Ovary (tissue), 9 donors: Measurements from ENCODE around the gene ATP6V1C2. TPM values are rescaled to one million over a fixed set of nuclear protein-coding genes. Genes with fewer than 3 reads are reported as not detected.
"Not testable (repeated sequence)": the region's sequence is repeated elsewhere in the genome, so short reads cannot be mapped to it uniquely, and the experiment has no call there.

Experiments
- DNase-seq, 5 donors: peaks; one replicate each; pipeline ENCODE4 v3.0.0-alpha.2; 2019 to 2020
- H3K27ac ChIP-seq, 2 donors: fragments of 200-600 bp; one replicate each; pipeline versions ENCODE4 v1.5.1 to v1.8.0; 2019 to 2022
- H3K27me3 ChIP-seq: fragments of 200-600 bp; one replicate; pipeline ENCODE4 v1.8.0; 2022
- H3K36me3 ChIP-seq: fragments of 200-600 bp; sonication (generic); one replicate; pipeline ENCODE4 v1.5.1; 2019
- H3K4me1 ChIP-seq: one replicate; pipeline ENCODE4 v1.8.1; 2013; ENCODE audit warnings: mild to moderate bottlenecking, moderate library complexity; ENCODE audit not compliant: insufficient read depth
- H3K4me3 ChIP-seq: fragments of 200-600 bp; sonication (generic); one replicate; pipeline ENCODE4 v1.5.1; 2017
- H3K9me3 ChIP-seq, 2 donors: fragments of 200-600 bp in 1 of 2; sonication (generic) in 1 of 2; one replicate each; pipeline versions ENCODE4 v1.5.1 to v1.8.1; 2013 to 2019; ENCODE audit warnings: mild to moderate bottlenecking in 1 of 2, moderate library complexity in 1 of 2
- EP300 ChIP-seq: sonication (generic); formaldehyde crosslinking; IDR thresholded peaks from one replicate; pipeline ENCODE4 v1.6.1; 2017; ENCODE audit warnings: antibody characterized with exemption
- POLR2A ChIP-seq: fragments of 450-650 bp; IDR thresholded peaks from one replicate; pipeline ENCODE4 v1.6.1; 2017; ENCODE audit warnings: antibody characterized with exemption, mild to moderate bottlenecking, moderate library complexity
- WGBS, 3 donors: extraction: QIAGEN DNeasy Blood & Tissue Kit in 1 of 3; methylation state at CpG; one replicate each; pipeline versions ENCODE4 v1.1.5 to v1.1.7; 2013 to 2017; 5-methylcytosine and 5-hydroxymethylcytosine counted together
- intact Hi-C, 4 donors: fragments of 100-400 bp; cut with DNase I; formaldehyde crosslinking; loops; one replicate each; pipeline versions ENCODE4 v1.11.0 to v1.15.1; 2022 to 2023
- polyA plus RNA-seq, 2 donors: library from polyadenylated mRNA; stranded (reverse); fragments of 200-250 nt in 1 of 2; fragments of 350-450 nt in 1 of 2; fragmentation: Illumina TruSeq in 1 of 2; extraction: RNeasy Lipid Tissue Mini Kit (QIAGEN cat#74804) in 1 of 2; gene quantifications; one replicate each; pipeline ENCODE4 v1.2.3, GENCODE V29; 2013 to 2014
- total RNA-seq, 7 donors: library from RNA; depleted of rRNA in 2 of 7; stranded (reverse); fragments of >200 nt in 2 of 7; fragmentation: NEBNext Ultra II Directional in 3 of 7; extraction: Animal tissue kit (Norgen Biotek cat#: 25700) in 3 of 7; gene quantifications; one replicate each; pipeline versions ENCODE4 v1.1.0 to v1.2.4, GENCODE V29; 2016 to 2023
- TF ChIP-seq, protein P1 (sequence below), 3 donors: fragments of 450-650 bp in 2 of 3; fragments of 200-600 bp in 1 of 3; IDR thresholded peaks; one replicate each; pipeline versions ENCODE4 v1.5.1 to v1.8.0; 2016 to 2022; ENCODE audit warnings: antibody characterized with exemption in 3 of 3, mild to moderate bottlenecking in 1 of 3
- donor health status: DM: no; HTN: no; CAD: no; lungs with moderate emphysema.
- donor health status: DM: no; HTN: no; CAD: no.
- donor health status: Bipolar disorder and iron deficiency.
- donor health status: DM: yes; HTN: yes; CAD: no.
- donor health status: DM: no; HTN: no; CAD: no.
- donor health status: DM: yes; HTN: yes; CAD: no.

The ATP6V1C2 gene
- total and polyA plus RNA-seq, 9 donors = 0.17 to 10.8 (median 0.60) TPM; not detected in 2

DNA sequence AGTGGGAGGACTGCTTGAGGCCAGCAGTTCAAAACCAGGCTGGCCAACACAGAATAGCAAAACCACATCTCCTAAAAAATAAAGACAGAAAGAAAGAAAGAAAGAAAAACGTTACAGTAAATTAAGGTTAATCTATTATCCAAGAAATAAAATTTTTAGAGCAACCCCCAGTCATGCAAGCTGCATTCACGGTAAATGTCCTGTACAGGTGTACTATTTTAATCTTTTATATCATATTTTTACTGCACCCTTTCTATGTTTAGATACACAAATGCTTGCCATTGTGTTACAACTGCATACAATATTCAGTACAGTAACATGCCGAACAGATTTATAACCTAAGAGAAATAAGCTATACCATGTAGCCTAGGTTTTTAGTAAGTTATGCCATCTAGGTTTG is 85.1 kb downstream of the ATP6V1C2 start:
- no peaks in the 10 kb centered on the region for H3K27me3 ChIP-seq
- 74 to 83% (median 80%) methylated on average over 3 of the region's 3 CpGs for WGBS, 3 donors
- no peaks in the 10 kb centered on the region for H3K36me3 ChIP-seq
- TF ChIP-seq POLR2A = no peak
- no peak for TF ChIP-seq EP300
- TF ChIP-seq, protein P1, sequence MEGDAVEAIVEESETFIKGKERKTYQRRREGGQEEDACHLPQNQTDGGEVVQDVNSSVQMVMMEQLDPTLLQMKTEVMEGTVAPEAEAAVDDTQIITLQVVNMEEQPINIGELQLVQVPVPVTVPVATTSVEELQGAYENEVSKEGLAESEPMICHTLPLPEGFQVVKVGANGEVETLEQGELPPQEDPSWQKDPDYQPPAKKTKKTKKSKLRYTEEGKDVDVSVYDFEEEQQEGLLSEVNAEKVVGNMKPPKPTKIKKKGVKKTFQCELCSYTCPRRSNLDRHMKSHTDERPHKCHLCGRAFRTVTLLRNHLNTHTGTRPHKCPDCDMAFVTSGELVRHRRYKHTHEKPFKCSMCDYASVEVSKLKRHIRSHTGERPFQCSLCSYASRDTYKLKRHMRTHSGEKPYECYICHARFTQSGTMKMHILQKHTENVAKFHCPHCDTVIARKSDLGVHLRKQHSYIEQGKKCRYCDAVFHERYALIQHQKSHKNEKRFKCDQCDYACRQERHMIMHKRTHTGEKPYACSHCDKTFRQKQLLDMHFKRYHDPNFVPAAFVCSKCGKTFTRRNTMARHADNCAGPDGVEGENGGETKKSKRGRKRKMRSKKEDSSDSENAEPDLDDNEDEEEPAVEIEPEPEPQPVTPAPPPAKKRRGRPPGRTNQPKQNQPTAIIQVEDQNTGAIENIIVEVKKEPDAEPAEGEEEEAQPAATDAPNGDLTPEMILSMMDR (IDR thresholded peaks at IDR 0.05) = no peak
- no peaks in the 10 kb centered on the region for H3K9me3 ChIP-seq
- no peak overlapping the region for H3K27ac ChIP-seq
- DNase-seq = no peak
- intact Hi-C loops = no loop called here
- H3K4me1 ChIP-seq = peaks cover 9% of the 10 kb centered on the region
- no peak overlapping the region for H3K4me3 ChIP-seq

DNA sequence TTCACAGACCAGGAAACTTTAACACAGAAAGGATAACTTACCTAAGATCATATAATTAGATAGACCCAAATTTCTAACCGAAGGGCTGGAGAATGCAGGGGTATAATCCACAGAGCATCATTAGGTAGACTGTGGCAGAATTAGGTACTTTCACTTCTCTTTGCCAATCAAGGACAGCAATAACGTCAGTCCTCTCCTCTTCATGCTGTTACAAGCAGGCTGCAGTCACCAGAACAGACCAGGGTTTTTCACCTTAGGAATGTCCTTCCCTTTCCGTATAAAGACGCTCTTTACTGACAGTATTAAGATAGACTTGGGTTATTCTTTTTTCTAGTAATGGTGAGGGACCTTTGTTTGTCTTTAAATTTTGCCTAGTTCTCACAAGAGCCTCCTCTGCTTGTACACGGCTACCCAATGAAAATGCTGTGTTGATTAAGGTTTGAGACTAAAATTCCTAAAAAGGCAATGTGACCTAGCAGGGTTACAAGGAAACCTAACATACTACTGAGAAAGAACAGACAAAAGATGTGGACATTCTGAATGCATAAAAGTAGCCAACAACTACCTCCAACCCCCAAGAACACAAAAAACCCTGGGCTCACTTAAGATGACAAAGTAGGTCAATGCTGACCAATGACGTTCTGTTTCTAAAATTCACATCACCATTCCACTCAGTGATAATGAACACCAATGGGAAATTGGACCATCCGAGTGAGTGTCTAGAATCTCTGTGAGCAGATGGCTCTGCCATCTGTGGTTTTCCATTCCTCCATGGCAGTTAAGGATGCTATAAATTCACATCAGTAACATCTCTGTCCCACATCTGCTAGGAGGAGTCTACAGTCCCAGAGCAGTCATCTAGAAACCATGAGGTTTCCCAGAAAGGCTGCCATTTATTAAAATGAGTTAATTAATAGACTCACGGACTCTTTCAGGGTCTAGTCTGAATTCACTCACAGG is 89.1 kb downstream of the ATP6V1C2 start:
- H3K27ac ChIP-seq = no peak overlapping the region
- peaks cover 7% of the 10 kb centered on the region for H3K4me1 ChIP-seq
- TF ChIP-seq EP300 (no peak), POLR2A (no peak)
- no peaks in the 10 kb centered on the region for H3K9me3 ChIP-seq
- H3K27me3 ChIP-seq = no peaks in the 10 kb centered on the region
- no peak for DNase-seq
- WGBS, 3 donors = 25 to 39% (median 38%) methylated on average over 8 of the region's 8 CpGs
- intact Hi-C loops = no loop called here
- no peak overlapping the region for H3K4me3 ChIP-seq
- H3K36me3 ChIP-seq = no peaks in the 10 kb centered on the region

DNA sequence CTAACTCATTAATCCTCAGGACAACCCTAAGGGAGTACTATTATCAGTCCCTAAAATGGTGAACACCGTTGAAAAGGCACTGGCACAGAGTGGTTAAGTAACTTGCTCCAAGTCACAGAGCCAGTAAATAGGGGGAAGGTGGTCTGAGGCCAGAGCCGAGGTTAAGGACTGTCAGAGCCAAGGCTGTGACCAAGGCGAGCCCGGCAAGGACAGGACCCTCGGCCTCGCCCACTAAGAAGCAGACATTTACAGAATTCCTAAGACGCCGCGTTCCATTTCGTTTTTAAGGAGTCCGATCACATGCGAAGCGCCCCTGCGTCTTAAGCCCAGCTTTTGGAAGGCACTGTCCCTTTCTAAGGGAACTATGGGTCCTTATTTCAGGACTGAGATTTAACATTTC is 90.1 kb downstream of the ATP6V1C2 start:
- peak overlapping the region; percentile 94 for H3K4me3 ChIP-seq
- intact Hi-C loops = no loop called here
- WGBS, 3 donors = 2 to 5% (median 5%) methylated on average over 14 of the region's 14 CpGs
- peak overlapping the region in 1 of 2 donors; percentile 36 for H3K27ac ChIP-seq
- DNase-seq = no peak
- TF ChIP-seq, protein P1 (IDR thresholded peaks at IDR 0.05) = no peak
- H3K4me1 ChIP-seq = peaks cover 7% of the 10 kb centered on the region
- no peaks in the 10 kb centered on the region for H3K9me3 ChIP-seq
- no peaks in the 10 kb centered on the region for H3K27me3 ChIP-seq
- no peaks in the 10 kb centered on the region for H3K36me3 ChIP-seq

DNA sequence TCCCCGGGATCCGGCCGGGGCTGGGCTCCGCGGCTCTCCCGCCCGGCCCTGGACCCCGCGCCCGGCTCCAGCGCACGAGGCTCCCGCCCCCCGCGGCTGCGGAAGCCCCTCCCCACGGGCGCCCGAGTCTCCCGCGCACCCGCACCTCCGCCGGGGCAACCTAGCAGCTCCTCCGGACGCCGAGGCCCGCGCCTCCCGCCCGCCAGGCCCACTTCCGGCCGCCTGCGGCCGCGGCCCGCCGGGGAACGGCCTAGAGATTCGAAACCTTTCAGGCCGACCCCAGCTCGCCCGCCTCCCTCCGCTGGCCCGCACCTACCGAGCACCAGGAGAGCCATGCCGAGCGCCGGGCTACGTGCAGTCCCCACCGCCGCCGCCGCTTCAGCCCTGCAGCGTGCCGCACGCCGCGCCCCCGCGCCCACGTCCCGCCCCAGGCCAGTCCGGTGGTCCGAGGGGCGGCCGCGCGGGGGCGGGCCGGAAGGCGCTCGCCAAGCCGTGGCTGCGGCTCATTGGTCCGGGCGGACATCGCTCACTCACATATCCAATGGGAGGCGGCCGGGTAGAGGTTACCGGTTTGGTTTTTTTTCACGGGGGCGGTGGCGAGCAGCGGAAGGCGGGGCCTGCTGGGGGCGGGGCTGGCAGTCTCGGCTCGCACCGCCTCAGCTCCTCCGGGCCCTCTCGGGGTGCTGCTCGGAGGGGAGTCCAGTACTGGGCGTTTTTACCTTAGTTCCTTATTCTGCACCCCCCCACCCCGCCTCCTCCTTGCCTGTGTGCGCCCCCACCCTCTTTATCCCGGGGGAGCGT is 91.1 kb downstream of the ATP6V1C2 start, which contains the start of gene PDIA6:
Gene PDIA6, minus strand, starts transcription at position 424 of the 801 bp plus-strand sequence. Its CDS starts 89 bp downstream, at position 335.
- H3K4me3 ChIP-seq = peak within 1 kb of the TSS; percentile 94
- H3K36me3 ChIP-seq = no peaks in the 10 kb centered on the region
- peak; percentile 97 to 99 (median 99) for DNase-seq
- peak within 1 kb of the TSS; percentile 73 to 80 for H3K27ac ChIP-seq
- no peaks in the 10 kb centered on the region for H3K27me3 ChIP-seq
- H3K4me1 ChIP-seq = peaks cover 5% of the 10 kb centered on the region
- WGBS, 3 donors = 0 to 1% (median 0%) methylated on average over 33 to 98 of the region's 98 CpGs
- intact Hi-C loops = no loop called here
- H3K9me3 ChIP-seq = no peaks in the 10 kb centered on the region
- TF ChIP-seq, protein P1 (IDR thresholded peaks at IDR 0.05) = peak in 2 of 3 donors; percentile 49 to 68
- TF ChIP-seq EP300 (no peak), POLR2A (peak; percentile 65)

DNA sequence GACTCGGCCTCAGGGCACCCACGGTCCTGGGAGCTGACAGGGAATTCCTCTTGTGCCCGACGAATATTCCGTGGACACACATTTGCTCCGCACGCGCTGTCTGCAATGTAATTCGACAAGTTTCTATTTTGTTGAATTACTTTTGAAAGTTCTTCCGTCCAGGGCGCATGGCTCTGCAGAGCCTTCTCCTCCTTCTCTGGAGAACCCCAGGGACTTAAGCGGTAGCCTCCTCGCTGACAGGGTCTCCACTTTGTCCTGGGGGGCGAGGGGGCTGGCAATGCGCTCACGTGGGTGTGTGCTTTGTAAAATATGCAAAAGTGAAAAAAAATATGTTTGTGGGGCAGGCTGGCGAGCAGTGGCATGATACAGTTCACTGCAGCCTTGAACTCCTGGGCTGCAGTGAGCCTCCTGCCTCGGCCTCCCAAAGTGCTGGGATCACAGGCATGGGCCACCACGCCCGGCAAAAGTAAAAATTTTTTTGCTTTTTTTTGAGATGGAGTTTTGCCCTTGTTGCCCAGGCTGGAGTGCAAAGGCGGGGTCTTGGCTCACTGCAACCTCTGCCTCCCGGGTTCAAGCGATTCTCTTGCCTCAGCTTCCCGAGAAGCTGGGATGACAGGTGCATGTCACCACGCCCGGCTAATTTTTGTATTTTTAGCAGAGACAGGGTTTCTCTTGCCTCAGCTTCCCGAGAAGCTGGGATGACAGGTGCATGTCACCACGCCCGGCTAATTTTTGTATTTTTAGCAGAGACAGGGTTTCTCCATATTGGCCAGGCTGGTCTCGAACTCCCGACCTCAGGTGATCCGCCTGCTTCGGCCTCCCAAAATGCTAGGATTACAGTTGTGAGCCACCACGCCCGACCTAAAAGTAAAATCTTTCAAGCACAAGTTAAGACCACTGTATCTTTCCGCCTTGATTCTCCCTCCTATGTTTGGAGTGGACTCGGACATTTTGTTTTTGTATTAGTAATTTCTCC is 92.0 kb downstream of the ATP6V1C2 start:
- WGBS, 3 donors = 42 to 47% (median 43%) methylated on average over 37 of the region's 37 CpGs
- H3K4me1 ChIP-seq, H3K27me3 ChIP-seq, DNase-seq, H3K36me3 ChIP-seq, intact Hi-C loops, H3K9me3 ChIP-seq: not testable (repeated sequence)
- peak overlapping the region; percentile 94 for H3K4me3 ChIP-seq
- H3K27ac ChIP-seq = peak overlapping the region in 1 of 2 donors; percentile 80
